Measurements from ENCODE around the gene RDH12.

RDH12 gene

DNA sequence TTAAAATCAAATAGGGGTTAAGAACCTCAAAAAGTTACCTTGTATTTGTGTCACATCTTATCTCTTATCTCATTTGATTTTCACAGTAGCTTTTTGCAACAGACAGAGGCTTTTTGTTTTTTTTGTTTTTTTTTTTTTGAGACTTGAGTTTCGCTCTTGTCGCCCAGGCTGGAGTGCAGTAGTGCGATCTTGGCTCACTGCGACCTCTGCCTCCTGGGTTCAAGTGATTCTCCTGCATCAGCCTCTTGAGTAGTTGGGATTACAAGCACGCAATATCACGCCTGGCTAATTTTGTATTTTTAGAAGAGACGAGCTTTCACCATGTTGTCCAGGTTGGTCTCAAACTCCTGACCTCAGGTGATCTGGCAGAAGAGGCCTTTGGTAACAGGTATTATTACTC is 25.7 kb downstream of the RDH12 start:
- no peaks in the 10 kb centered on the region for H3K4me1 ChIP-seq (ENCODE audit: insufficient read depth, low read length, severe bottlenecking)
- no peaks in the 10 kb centered on the region for H3K9me3 ChIP-seq (ENCODE audit: low read length)
- H3K79me2 ChIP-seq (ENCODE audit: insufficient read depth, low read length), result no peaks in the 10 kb centered on the region
- H3K36me3 ChIP-seq (ENCODE audit: insufficient read depth, low read length), result no peaks in the 10 kb centered on the region
- H3K27me3 ChIP-seq (ENCODE audit: insufficient read depth, low read length), result peaks cover 14% of the 10 kb centered on the region; the same call in 1 of the 2 replicates
- no peak for TF ChIP-seq EZH2 (IDR thresholded peaks at IDR 0.05; ENCODE audit: borderline replicate concordance, low read length)
- TF ChIP-seq, protein P1, sequence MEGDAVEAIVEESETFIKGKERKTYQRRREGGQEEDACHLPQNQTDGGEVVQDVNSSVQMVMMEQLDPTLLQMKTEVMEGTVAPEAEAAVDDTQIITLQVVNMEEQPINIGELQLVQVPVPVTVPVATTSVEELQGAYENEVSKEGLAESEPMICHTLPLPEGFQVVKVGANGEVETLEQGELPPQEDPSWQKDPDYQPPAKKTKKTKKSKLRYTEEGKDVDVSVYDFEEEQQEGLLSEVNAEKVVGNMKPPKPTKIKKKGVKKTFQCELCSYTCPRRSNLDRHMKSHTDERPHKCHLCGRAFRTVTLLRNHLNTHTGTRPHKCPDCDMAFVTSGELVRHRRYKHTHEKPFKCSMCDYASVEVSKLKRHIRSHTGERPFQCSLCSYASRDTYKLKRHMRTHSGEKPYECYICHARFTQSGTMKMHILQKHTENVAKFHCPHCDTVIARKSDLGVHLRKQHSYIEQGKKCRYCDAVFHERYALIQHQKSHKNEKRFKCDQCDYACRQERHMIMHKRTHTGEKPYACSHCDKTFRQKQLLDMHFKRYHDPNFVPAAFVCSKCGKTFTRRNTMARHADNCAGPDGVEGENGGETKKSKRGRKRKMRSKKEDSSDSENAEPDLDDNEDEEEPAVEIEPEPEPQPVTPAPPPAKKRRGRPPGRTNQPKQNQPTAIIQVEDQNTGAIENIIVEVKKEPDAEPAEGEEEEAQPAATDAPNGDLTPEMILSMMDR (IDR thresholded peaks at IDR 0.05; ENCODE audit: low read length), result no peak
- no peaks in the 10 kb centered on the region for H4K20me1 ChIP-seq (ENCODE audit: insufficient read depth, low read length)
- no peaks in the 10 kb centered on the region for H3K9me2 ChIP-seq (ENCODE audit: low read depth, low read length)
- no peak overlapping the region for H3K4me2 ChIP-seq (ENCODE audit: low read length)
- H3K9ac ChIP-seq (ENCODE audit: low read length), result no peak overlapping the region
- no peak overlapping the region for H2AFZ ChIP-seq (ENCODE audit: low read length)
- H3K27ac ChIP-seq (ENCODE audit: low read depth, low read length, poor library complexity, severe bottlenecking), result no peak overlapping the region
- H3F3A ChIP-seq (ENCODE audit: insufficient read depth, low read length), result no peaks in the 10 kb centered on the region
- H3K4me3 ChIP-seq (ENCODE audit: low read depth, low read length, poor library complexity, severe bottlenecking), result no peak overlapping the region

DNA sequence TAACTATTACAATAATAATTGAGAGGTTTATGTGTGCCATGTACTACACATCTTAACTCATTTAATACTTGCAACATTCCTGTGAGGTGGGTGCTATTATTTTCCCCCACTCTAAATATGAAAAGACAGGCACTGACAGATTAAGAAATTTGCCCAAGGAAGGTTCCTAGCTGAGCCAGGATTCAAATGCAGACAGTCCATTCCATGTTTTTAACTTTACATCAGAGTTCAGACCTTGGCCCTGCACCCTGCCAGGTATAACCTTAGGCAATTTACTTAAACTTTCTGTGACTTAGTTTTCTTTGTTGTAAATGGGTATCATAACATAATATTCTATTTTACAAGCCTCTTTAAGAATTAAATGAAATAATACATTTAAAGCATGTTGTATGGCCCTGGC is 26.6 kb downstream of the RDH12 start:
- no peaks in the 10 kb centered on the region for H3K79me2 ChIP-seq (ENCODE audit: insufficient read depth, low read length)
- TF ChIP-seq, protein P1 (IDR thresholded peaks at IDR 0.05; ENCODE audit: low read length), result no peak
- TF ChIP-seq EZH2 (IDR thresholded peaks at IDR 0.05; ENCODE audit: borderline replicate concordance, low read length), result no peak
- H3K27me3 ChIP-seq (ENCODE audit: insufficient read depth, low read length), result peaks cover 12% of the 10 kb centered on the region; the same call in 1 of the 2 replicates
- no peak overlapping the region for H3K9ac ChIP-seq (ENCODE audit: low read length)
- H3K9me2 ChIP-seq (ENCODE audit: low read depth, low read length), result no peaks in the 10 kb centered on the region
- H3K4me2 ChIP-seq (ENCODE audit: low read length), result no peak overlapping the region
- H2AFZ ChIP-seq (ENCODE audit: low read length), result no peak overlapping the region
- H3F3A ChIP-seq (ENCODE audit: insufficient read depth, low read length), result no peaks in the 10 kb centered on the region
- no peaks in the 10 kb centered on the region for H3K36me3 ChIP-seq (ENCODE audit: insufficient read depth, low read length)
- no peaks in the 10 kb centered on the region for H3K9me3 ChIP-seq (ENCODE audit: low read length)
- H4K20me1 ChIP-seq (ENCODE audit: insufficient read depth, low read length), result no peaks in the 10 kb centered on the region
- H3K4me1 ChIP-seq (ENCODE audit: insufficient read depth, low read length, severe bottlenecking), result no peaks in the 10 kb centered on the region
- no peak overlapping the region for H3K27ac ChIP-seq (ENCODE audit: low read depth, low read length, poor library complexity, severe bottlenecking)
- no peak overlapping the region for H3K4me3 ChIP-seq (ENCODE audit: low read depth, low read length, poor library complexity, severe bottlenecking)

DNA sequence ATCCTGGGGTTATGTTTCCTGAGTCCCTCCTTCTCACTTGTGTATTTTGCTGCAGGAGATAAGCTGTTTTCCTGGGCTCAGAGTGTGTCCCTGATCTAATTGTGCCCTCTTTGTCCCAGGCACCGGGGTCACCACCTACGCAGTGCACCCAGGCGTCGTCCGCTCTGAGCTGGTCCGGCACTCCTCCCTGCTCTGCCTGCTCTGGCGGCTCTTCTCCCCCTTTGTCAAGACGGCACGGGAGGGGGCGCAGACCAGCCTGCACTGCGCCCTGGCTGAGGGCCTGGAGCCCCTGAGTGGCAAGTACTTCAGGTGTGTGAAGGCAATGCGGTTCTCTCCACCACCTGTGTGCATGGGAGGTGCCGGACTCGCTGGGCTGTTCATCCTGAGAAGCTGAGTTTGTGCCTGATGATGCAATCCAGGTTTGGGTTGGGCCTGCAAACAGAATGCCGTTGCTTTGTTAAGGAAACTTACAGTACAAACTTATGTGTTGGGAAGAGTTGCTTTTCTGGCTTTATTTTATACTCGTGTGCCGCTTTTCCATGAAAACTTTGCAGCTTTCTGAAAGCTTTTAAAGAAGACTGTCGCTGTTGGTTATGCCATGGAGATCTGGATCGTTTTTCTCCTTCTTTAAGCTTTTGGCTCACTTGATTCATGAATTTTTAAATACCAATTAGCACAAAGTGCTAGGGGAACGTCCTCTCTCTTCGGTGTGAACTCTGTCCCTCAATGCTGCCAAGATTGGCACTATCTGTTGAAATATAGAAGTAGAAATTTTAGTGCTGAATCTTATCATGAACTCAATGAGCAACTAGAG is 27.6 kb downstream of the RDH12 start:
- Histone ChIP-seq H3K9me2 (ENCODE audit: low read depth, low read length) (no peaks in the 10 kb centered on the region), H3K27ac (ENCODE audit: low read depth, low read length, poor library complexity, severe bottlenecking) (no peak overlapping the region), H3K27me3 (ENCODE audit: insufficient read depth, low read length) (peaks cover 5% of the 10 kb centered on the region; the same call in 1 of the 2 replicates), H3K4me3 (ENCODE audit: low read depth, low read length, poor library complexity, severe bottlenecking) (no peak overlapping the region), H3F3A (ENCODE audit: insufficient read depth, low read length) (no peaks in the 10 kb centered on the region), H3K9me3 (ENCODE audit: low read length) (no peaks in the 10 kb centered on the region), H3K36me3 (ENCODE audit: insufficient read depth, low read length) (no peaks in the 10 kb centered on the region), H4K20me1 (ENCODE audit: insufficient read depth, low read length) (no peaks in the 10 kb centered on the region), H3K79me2 (ENCODE audit: insufficient read depth, low read length) (no peaks in the 10 kb centered on the region), H3K9ac (ENCODE audit: low read length) (no peak overlapping the region), H3K4me2 (ENCODE audit: low read length) (no peak overlapping the region), H3K4me1 (ENCODE audit: insufficient read depth, low read length, severe bottlenecking) (no peaks in the 10 kb centered on the region), H2AFZ (ENCODE audit: low read length) (no peak overlapping the region)
- TF ChIP-seq, protein P1 (IDR thresholded peaks at IDR 0.05; ENCODE audit: low read length), result no peak
- TF ChIP-seq EZH2 (IDR thresholded peaks at IDR 0.05; ENCODE audit: borderline replicate concordance, low read length), result no peak

Data from OCI-LY1 (cell line).